Amniotic stem cell (primary cell): ENCODE measurements around the gene GRIK5.

Source experiments
- DNase-seq: peaks from one replicate; lab custom pipeline; 2025; lab: John Stamatoyannopoulos, UW

The GRIK5 gene

DNA sequence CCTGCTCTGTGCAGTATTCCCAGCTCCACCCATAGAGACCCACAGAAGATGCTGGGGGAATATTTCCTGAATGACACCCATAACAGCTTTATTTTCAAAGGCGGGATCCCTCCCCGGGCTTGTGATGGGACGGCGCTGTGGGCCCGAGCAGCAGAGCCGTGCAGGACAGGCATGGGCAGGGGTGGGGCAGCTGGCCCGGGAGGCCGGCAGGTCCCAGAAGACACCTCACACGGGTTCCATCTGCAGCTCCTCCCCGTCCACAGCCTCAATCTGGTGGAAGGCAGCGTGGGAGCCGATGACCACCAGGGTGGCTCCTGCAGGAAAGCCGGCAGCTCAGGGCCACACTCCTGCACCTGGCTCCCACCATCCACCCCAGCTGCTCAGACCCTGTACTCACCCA is 113.4 kb downstream of the GRIK5 start:
- no peak for DNase-seq

DNA sequence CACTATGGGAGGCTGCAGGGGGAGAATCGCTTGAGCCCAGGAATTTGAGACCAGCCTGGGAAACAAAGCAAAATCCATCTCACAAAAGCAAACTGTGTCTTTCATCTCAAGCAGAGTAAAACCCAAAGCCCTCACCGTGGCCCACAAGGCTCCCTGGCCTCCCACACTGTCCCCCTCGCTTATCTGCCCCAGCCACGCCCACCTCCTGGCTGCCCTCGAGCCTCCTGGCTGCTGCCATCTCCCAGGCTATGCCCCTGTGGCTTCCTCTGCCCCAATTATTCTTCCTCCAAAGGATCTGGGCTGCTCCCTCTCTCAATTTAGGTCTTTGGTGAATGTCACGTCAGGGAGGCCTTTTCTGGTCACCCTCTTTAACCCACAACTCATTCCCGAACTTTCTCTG is 114.5 kb downstream of the GRIK5 start:
- no peak for DNase-seq

DNA sequence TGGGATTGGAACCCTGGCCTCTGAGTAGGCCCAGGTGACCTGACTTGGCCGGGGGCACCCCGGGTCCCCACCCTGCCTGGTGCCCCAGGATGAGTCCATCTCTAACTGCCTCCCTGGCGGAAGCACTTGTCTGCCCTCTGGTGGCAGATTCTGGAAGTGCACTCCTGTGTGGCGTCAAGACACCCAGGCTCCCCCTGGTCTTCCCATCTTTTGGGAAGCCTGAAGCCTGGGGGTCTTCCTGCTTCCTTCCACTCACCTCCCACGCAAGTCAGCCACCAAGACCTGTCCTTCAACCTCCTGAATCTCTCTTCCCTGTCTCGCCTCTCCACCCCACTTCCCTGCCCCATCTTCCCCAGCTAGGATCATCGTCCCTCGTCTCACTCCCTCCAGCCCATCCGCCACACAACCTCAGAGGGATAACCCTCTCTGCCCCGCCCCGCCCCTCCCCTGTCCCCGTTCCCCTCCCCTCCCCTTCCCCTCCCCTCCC is 118.3 kb downstream of the GRIK5 start:
- no peak for DNase-seq
